IMR-90 (cell line): ENCODE measurements around the gene GCN1. TPM values are rescaled to one million over a fixed set of nuclear protein-coding genes. Genes with fewer than 3 reads are reported as not detected.

Source experiments
- ATAC-seq: fragments of 200-7000 bp; cut with Tn5 transposase; 2 replicates; pipeline ENCODE4 v1.9.1; 2020; ENCODE audit warnings: low read depth, mild to moderate bottlenecking, moderate library complexity
- BruUV-seq: library from RNA; stranded (reverse); fragments of 400-500 nt; replicated peaks from 2 replicates; lab custom pipeline; 2021; lab: Mats Ljungman, UMichigan
- CTCF ChIA-PET: fragments of 300-600 bp; formaldehyde crosslinking; extraction: SDS; loops from one replicate; lab custom pipeline; 2021; ENCODE audit warnings: antibody characterized with exemption; lab: Yijun Ruan, JAX
- POLR2A ChIA-PET: fragments of 300-600 bp; sonication (Branson Sonifier 250); formaldehyde crosslinking; loops from one replicate; lab custom pipeline; 2022; ENCODE audit warnings: antibody characterized with exemption; ENCODE audit not compliant: unreplicated experiment; lab: Charles Lee
- DNase-seq: peaks from one replicate; pipeline ENCODE4 v3.0.0; 2013
- H2AFZ ChIP-seq: replicated peaks from 2 replicates; pipeline ENCODE3; 2013; ENCODE audit warnings: low read length, mild to moderate bottlenecking; ENCODE audit not compliant: poor library complexity
- H2AK5ac ChIP-seq: 2 replicates; pipeline ENCODE4 v1.6.1; 2013; ENCODE audit warnings: low read depth, low read length, inconsistent platforms
- H2AK9ac ChIP-seq: replicated peaks from 2 replicates; pipeline ENCODE3; 2013; ENCODE audit warnings: mild to moderate bottlenecking, low read depth, low read length, moderate library complexity; ENCODE audit not compliant: poor library complexity
- H2BK120ac ChIP-seq: 2 replicates; pipeline ENCODE4 v1.6.1; 2013; ENCODE audit warnings: low read depth, low read length, inconsistent platforms
- H2BK15ac ChIP-seq: 3 replicates; pipeline ENCODE4 v1.6.1; 2013; ENCODE audit warnings: low read depth, low read length, inconsistent platforms
- H2BK20ac ChIP-seq: 2 replicates; pipeline ENCODE4 v1.6.1; 2013; ENCODE audit warnings: low read depth, mild to moderate bottlenecking, inconsistent platforms, low read length, moderate library complexity
- H2BK5ac ChIP-seq: 2 replicates; pipeline ENCODE4 v1.6.1; 2013; ENCODE audit warnings: mild to moderate bottlenecking, low read depth, low read length, inconsistent platforms; ENCODE audit not compliant: poor library complexity, severe bottlenecking
- H3K14ac ChIP-seq: replicated peaks from 2 replicates; pipeline ENCODE4 v1.6.1; 2013; ENCODE audit warnings: low read depth, low read length, inconsistent platforms
- H3K18ac ChIP-seq: 2 replicates; pipeline ENCODE4 v1.6.1; 2013; ENCODE audit warnings: low read depth, low read length, control low read depth
- H3K23ac ChIP-seq: 2 replicates; pipeline ENCODE4 v1.6.1; 2013; ENCODE audit warnings: low read depth, low read length, inconsistent platforms
- H3K27ac ChIP-seq: 2 replicates; pipeline ENCODE4 v1.5.1; 2013; ENCODE audit warnings: mild to moderate bottlenecking, control low read depth, low read length; ENCODE audit not compliant: insufficient read depth
- H3K27me3 ChIP-seq: 2 replicates; pipeline ENCODE4 v1.6.1; 2013; ENCODE audit warnings: low read length; ENCODE audit not compliant: control insufficient read depth, insufficient read depth
- H3K36me3 ChIP-seq: 2 replicates; pipeline ENCODE4 v1.6.1; 2013; ENCODE audit warnings: low read length, mixed read lengths; ENCODE audit not compliant: control insufficient read depth, insufficient read depth
- H3K4ac ChIP-seq: 2 replicates; pipeline ENCODE4 v1.6.1; 2013; ENCODE audit warnings: low read depth, low read length, inconsistent platforms
- H3K4me1 ChIP-seq: 2 replicates; pipeline ENCODE4 v1.6.1; 2013; ENCODE audit warnings: low read length, mixed read lengths; ENCODE audit not compliant: control insufficient read depth, insufficient read depth
- H3K4me2 ChIP-seq: 2 replicates; pipeline ENCODE4 v1.6.1; 2013; ENCODE audit warnings: low read depth, mild to moderate bottlenecking, control low read depth, low read length, moderate library complexity
- H3K4me3 ChIP-seq: 2 replicates; pipeline ENCODE4 v1.5.1; 2013; ENCODE audit warnings: low read depth, mild to moderate bottlenecking, control low read depth, low read length, moderate library complexity; ENCODE audit not compliant: insufficient read depth
- H3K56ac ChIP-seq: 2 replicates; pipeline ENCODE4 v1.6.1; 2013; ENCODE audit warnings: low read length, inconsistent platforms; ENCODE audit not compliant: insufficient read depth; ENCODE audit errors: extremely low read depth
- H3K79me1 ChIP-seq, 2 experiments: 2 replicates each; pipeline ENCODE4 v1.6.1; 2013; ENCODE audit warnings: low read length in 2 of 2, inconsistent platforms in 1 of 2, low read depth in 1 of 2
- H3K9ac ChIP-seq: 2 replicates; pipeline ENCODE4 v1.6.1; 2013; ENCODE audit warnings: low read depth, low read length, control low read depth
- H3K9me1 ChIP-seq: 2 replicates; pipeline ENCODE4 v1.6.1; 2013; ENCODE audit warnings: low read length, inconsistent platforms; ENCODE audit not compliant: insufficient read depth
- H3K9me3 ChIP-seq: 2 replicates; pipeline ENCODE4 v1.6.1; 2013; ENCODE audit warnings: low read length; ENCODE audit not compliant: control insufficient read depth, insufficient read depth
- H4K20me1 ChIP-seq: 2 replicates; pipeline ENCODE4 v1.6.1; 2013; ENCODE audit warnings: low read length, inconsistent platforms; ENCODE audit not compliant: insufficient read depth
- H4K5ac ChIP-seq: 2 replicates; pipeline ENCODE4 v1.6.1; 2013; ENCODE audit warnings: mild to moderate bottlenecking, low read depth, low read length, control low read depth
- H4K8ac ChIP-seq, 2 experiments: 2 replicates each; pipeline ENCODE4 v1.6.1; 2013; ENCODE audit warnings: low read depth in 2 of 2, low read length in 2 of 2, control low read depth in 1 of 2, inconsistent platforms in 1 of 2
- H4K91ac ChIP-seq: 2 replicates; pipeline ENCODE4 v1.6.1; 2013; ENCODE audit warnings: low read depth, low read length, inconsistent platforms; ENCODE audit not compliant: insufficient read depth
- BHLHE40 ChIP-seq: fragments of 150-350 bp; IDR thresholded peaks from 2 replicates; pipeline ENCODE4 v1.6.1; 2016; ENCODE audit warnings: mild to moderate bottlenecking, low read depth, low read length
- CEBPB ChIP-seq: IDR thresholded peaks from 2 replicates; pipeline ENCODE4 v1.6.1; 2012; ENCODE audit warnings: low read depth, low read length, improper control_type of control experiment
- CHD1 ChIP-seq: IDR thresholded peaks from 2 replicates; pipeline ENCODE4 v1.6.1; 2012; ENCODE audit warnings: low read depth, low read length, improper control_type of control experiment
- ELK1 ChIP-seq: fragments of 150-350 bp; IDR thresholded peaks from 2 replicates; pipeline ENCODE4 v1.6.1; 2016; ENCODE audit warnings: low read depth, mild to moderate bottlenecking, low read length, moderate library complexity, borderline replicate concordance
- FOS ChIP-seq: fragments of 150-350 bp; IDR thresholded peaks from 2 replicates; pipeline ENCODE4 v1.6.1; 2016; ENCODE audit warnings: low read depth, low read length
- MAFK ChIP-seq: IDR thresholded peaks from 2 replicates; pipeline ENCODE4 v1.6.1; 2012; ENCODE audit warnings: low read depth, low read length, improper control_type of control experiment
- MAZ ChIP-seq: IDR thresholded peaks from 2 replicates; pipeline ENCODE4 v1.6.1; 2012; ENCODE audit warnings: low read depth, mild to moderate bottlenecking, low read length, improper control_type of control experiment, moderate library complexity, borderline replicate concordance
- MXI1 ChIP-seq: IDR thresholded peaks from 2 replicates; pipeline ENCODE4 v1.6.1; 2012; ENCODE audit warnings: low read depth, mild to moderate bottlenecking, low read length, moderate library complexity, borderline replicate concordance
- NFE2L2 ChIP-seq: fragments of 150-350 bp; IDR thresholded peaks from 2 replicates; pipeline ENCODE4 v1.6.1; 2016; ENCODE audit warnings: low read depth, mild to moderate bottlenecking, low read length
- POLR2A ChIP-seq: IDR thresholded peaks from 2 replicates; pipeline ENCODE4 v1.6.1; 2012; ENCODE audit warnings: mild to moderate bottlenecking, low read depth, low read length
- RCOR1 ChIP-seq: IDR thresholded peaks from 2 replicates; pipeline ENCODE4 v1.6.1; 2012; ENCODE audit warnings: mild to moderate bottlenecking, low read length, improper control_type of control experiment; ENCODE audit not compliant: insufficient replicate concordance
- RFX5 ChIP-seq: IDR thresholded peaks from 2 replicates; pipeline ENCODE4 v1.8.0; 2012; ENCODE audit warnings: low read depth, mild to moderate bottlenecking, low read length, moderate library complexity
- SMC3 ChIP-seq: fragments of 150-350 bp; IDR thresholded peaks from 2 replicates; pipeline ENCODE4 v1.6.1; 2016; ENCODE audit warnings: low read depth, mild to moderate bottlenecking, antibody characterized with exemption, low read length, moderate library complexity
- WGBS, 2 experiments: methylation state at CpG; one replicate each; pipeline versions ENCODE4 v1.1.5 to v1.1.7; 2013; ENCODE audit warnings: missing lambda C conversion rate in 2 of 2; ENCODE audit not compliant: insufficient read length in 1 of 2; ENCODE audit errors: extremely low coverage in 2 of 2; 5-methylcytosine and 5-hydroxymethylcytosine counted together
- dilution Hi-C: fragments of 300-500 bp; cut with HindIII; formaldehyde crosslinking; loops from one replicate; pipeline ENCODE4 v1.14.3; 2018; ENCODE audit warnings: low sequenced_read_pairs; ENCODE audit not compliant: unreplicated experiment
- in situ Hi-C: fragments of 300-500 bp; cut with MboI; formaldehyde crosslinking; loops from 3 replicates; pipeline ENCODE4 v1.14.3; 2019; ENCODE audit warnings: low sequenced_read_pairs, inconsistent platforms, mixed read lengths
- intact Hi-C: fragments of 100-400 bp; cut with micrococcal nuclease; formaldehyde crosslinking; loops from 2 replicates; pipeline ENCODE4 v1.10.0; 2022
- polyA plus RNA-seq, 3 experiments: library from polyadenylated mRNA; depleted of rRNA; stranded (reverse); fragments of >200 nt; gene quantifications; 2 replicates each; pipeline ENCODE4 v1.2.3, GENCODE V29; 2012; ENCODE audit warnings: low replicate concordance in 1 of 3
- total RNA-seq: library from RNA; depleted of rRNA; stranded (reverse); fragments of >200 nt; gene quantifications from 2 replicates; pipeline ENCODE4 v1.2.3, GENCODE V29; 2012
- TF ChIP-seq, protein P1 (sequence below): conservative IDR thresholded peaks from 2 replicates; pipeline ENCODE4 v1.5.1; 2012; ENCODE audit warnings: mild to moderate bottlenecking, low read depth, low read length, improper control_type of control experiment
- TF ChIP-seq, protein P2 (sequence below): fragments of 150-350 bp; IDR thresholded peaks from 2 replicates; pipeline ENCODE4 v1.6.1; 2017; ENCODE audit warnings: mild to moderate bottlenecking, antibody characterized with exemption, low read length, low read depth

The GCN1 gene
- total and polyA plus RNA-seq, 2 of the 4 experiments (the other 2 are of a cell fraction) = 57.8 to 77.6 TPM

GRCh38 chr12:120214626-120215356 is 20.3 kb upstream of the GCN1 start:
- Histone ChIP-seq H3K36me3 (peaks cover 73% of the 10 kb centered on the region), H3K4me3 (no peak overlapping the region), H3K9ac (no peak overlapping the region), H4K91ac (no peak overlapping the region), H2BK15ac (no peak overlapping the region), H4K8ac (no peak overlapping the region), H3K9me1 (no peaks in the 10 kb centered on the region), H3K79me1 (peaks cover 10 to 54% of the 10 kb centered on the region in 2 experiments; a peak in 3 of 4 replicates), H2AK9ac (no peak overlapping the region), H3K4me1 (no peaks in the 10 kb centered on the region), H3K27me3 (no peaks in the 10 kb centered on the region), H2BK5ac (no peak overlapping the region), H2BK120ac (no peak overlapping the region), H3K56ac (no peak overlapping the region), H3K27ac (no peak overlapping the region), H2BK20ac (no peak overlapping the region), H3K4me2 (no peak overlapping the region), H3K9me3 (no peaks in the 10 kb centered on the region), H3K14ac (no peak overlapping the region), H3K4ac (no peak overlapping the region), H4K5ac (no peak overlapping the region), H2AK5ac (no peak overlapping the region), H3K18ac (no peak overlapping the region), H3K23ac (no peak overlapping the region), H2AFZ (no peak overlapping the region), H4K20me1 (no peaks in the 10 kb centered on the region; the same call in none of the 2 replicates)
- no peak for ATAC-seq
- DNase-seq = no peak
- dilution Hi-C loops (no loop called here), intact Hi-C loops (no loop called here), in situ Hi-C loops (no loop called here)
- ChIA-PET CTCF (interaction anchor here (0.7 kb wide), 1 partner anchor 14 kb away, joined by 3 read pairs; no protein-coding TSS in a partner anchor), POLR2A (no interaction called here)
- no TSS peak for BruUV-seq
- WGBS, 2 experiments = 81% methylated on average over 10 of the region's 34 CpGs; no CpG with 5 or more reads in 1 of the 2 experiments
- TF ChIP-seq MXI1 (no peak), ELK1 (no peak), BHLHE40 (no peak), CEBPB (no peak), POLR2A (no peak), FOS (no peak), RCOR1 (no peak), RFX5 (no peak), MAFK (no peak), SMC3 (no peak), MAZ (no peak), CHD1 (no peak), NFE2L2 (no peak)
- TF ChIP-seq, protein P1, sequence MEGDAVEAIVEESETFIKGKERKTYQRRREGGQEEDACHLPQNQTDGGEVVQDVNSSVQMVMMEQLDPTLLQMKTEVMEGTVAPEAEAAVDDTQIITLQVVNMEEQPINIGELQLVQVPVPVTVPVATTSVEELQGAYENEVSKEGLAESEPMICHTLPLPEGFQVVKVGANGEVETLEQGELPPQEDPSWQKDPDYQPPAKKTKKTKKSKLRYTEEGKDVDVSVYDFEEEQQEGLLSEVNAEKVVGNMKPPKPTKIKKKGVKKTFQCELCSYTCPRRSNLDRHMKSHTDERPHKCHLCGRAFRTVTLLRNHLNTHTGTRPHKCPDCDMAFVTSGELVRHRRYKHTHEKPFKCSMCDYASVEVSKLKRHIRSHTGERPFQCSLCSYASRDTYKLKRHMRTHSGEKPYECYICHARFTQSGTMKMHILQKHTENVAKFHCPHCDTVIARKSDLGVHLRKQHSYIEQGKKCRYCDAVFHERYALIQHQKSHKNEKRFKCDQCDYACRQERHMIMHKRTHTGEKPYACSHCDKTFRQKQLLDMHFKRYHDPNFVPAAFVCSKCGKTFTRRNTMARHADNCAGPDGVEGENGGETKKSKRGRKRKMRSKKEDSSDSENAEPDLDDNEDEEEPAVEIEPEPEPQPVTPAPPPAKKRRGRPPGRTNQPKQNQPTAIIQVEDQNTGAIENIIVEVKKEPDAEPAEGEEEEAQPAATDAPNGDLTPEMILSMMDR = no peak
- TF ChIP-seq, protein P2, sequence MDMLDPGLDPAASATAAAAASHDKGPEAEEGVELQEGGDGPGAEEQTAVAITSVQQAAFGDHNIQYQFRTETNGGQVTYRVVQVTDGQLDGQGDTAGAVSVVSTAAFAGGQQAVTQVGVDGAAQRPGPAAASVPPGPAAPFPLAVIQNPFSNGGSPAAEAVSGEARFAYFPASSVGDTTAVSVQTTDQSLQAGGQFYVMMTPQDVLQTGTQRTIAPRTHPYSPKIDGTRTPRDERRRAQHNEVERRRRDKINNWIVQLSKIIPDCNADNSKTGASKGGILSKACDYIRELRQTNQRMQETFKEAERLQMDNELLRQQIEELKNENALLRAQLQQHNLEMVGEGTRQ = no peak
